SH-SY5Y (cell line): ENCODE results near the gene DLD.

Source experiments
- GATA2 ChIP-seq: IDR thresholded peaks from 2 replicates; pipeline ENCODE4 v1.6.1; 2011; ENCODE audit warnings: mild to moderate bottlenecking, low read depth, low read length
- GATA3 ChIP-seq: IDR thresholded peaks from 2 replicates; pipeline ENCODE4 v1.6.1; 2011; ENCODE audit warnings: low read depth, mild to moderate bottlenecking, low read length, moderate library complexity

DNA sequence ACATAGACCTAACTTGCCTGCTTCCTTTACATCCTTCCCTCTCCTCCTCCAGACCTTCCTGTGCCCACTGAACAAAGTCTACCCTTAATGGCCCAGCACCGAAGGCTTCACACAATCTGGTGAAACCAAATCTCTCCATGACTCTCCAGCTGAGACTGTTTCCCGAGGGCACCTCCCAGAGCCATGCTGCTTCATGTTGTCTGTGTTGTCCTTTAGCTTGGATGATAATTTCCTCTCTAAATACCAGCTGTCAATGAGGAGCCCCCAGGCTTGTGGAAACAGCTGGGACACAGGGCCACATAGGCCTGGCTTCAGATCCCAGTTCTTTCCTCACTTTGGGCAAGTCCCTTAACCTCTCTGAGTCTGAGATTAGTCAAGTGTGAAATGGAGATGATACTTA lies 54.3 kb downstream of the DLD start:
- TF ChIP-seq GATA2 = no peak
- TF ChIP-seq GATA3 = no peak
